Measurements from ENCODE around the gene HYAL2.

Gene HYAL2

GRCh38 chr3:50340448-50341329 lies 18.1 kb upstream of the HYAL2 start, which contains the start of gene RASSF1:
RASSF1 (minus strand) TSS chr3:50340836; CDS start chr3:50340805, 31 bp downstream.
- Histone ChIP-seq H3K9me3 (ENCODE audit: control insufficient read depth in 5 of 5, low read length in 5 of 5) (no peaks in the 10 kb centered on the region), H3K9ac (ENCODE audit: low read length in 5 of 5) (peak within 1 kb of the TSS in 4 of 5 donors; percentile 22 to 82 (median 38)), H3K27ac (ENCODE audit: low read depth, low read length) (peak within 1 kb of the TSS; percentile 13), H3K4me3 (ENCODE audit: low read depth in 1 of 5, low read length in 5 of 5) (peak within 1 kb of the TSS; percentile 71 to 76 (median 71)), H3K36me3 (ENCODE audit: control insufficient read depth in 5 of 5, insufficient read depth in 5 of 5, low read length in 5 of 5) (no peaks in the 10 kb centered on the region), H3K4me1 (ENCODE audit: control insufficient read depth in 5 of 5, insufficient read depth in 5 of 5, low read length in 5 of 5) (peaks cover 7 to 68% (median 62%) of the 10 kb centered on the region in 5 donors), H3K27me3 (ENCODE audit: control insufficient read depth in 5 of 5, insufficient read depth in 4 of 5, low read length in 5 of 5) (no peaks in the 10 kb centered on the region)

DNA sequence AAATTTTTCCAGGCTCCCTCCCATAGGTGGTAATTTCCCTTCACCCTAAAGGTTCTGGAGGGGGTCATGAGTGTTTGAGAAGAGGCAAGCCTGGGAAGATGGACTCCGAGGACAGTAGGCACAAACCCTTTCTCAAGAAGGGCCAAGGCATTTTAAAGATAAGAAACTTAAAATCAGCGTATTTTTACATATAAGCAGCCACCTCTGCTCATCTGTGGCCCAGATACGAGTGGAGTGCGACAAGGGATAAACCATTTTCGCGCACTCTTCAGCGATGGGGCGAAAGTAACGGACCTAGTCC lies 17.6 kb upstream of the HYAL2 start:
- no peaks in the 10 kb centered on the region for H3K36me3 ChIP-seq (ENCODE audit: control insufficient read depth in 5 of 5, insufficient read depth in 5 of 5, low read length in 5 of 5)
- H3K27me3 ChIP-seq (ENCODE audit: control insufficient read depth in 5 of 5, insufficient read depth in 4 of 5, low read length in 5 of 5), result no peaks in the 10 kb centered on the region
- H3K9me3 ChIP-seq (ENCODE audit: control insufficient read depth in 5 of 5, low read length in 5 of 5), result no peaks in the 10 kb centered on the region
- peak overlapping the region; percentile 58 to 72 (median 71) for H3K4me3 ChIP-seq (ENCODE audit: low read depth in 1 of 5, low read length in 5 of 5)
- H3K27ac ChIP-seq (ENCODE audit: low read depth, low read length), result peak overlapping the region; percentile 13
- peaks cover 7 to 67% (median 62%) of the 10 kb centered on the region in 5 donors for H3K4me1 ChIP-seq (ENCODE audit: control insufficient read depth in 5 of 5, insufficient read depth in 5 of 5, low read length in 5 of 5)
- peak overlapping the region in 4 of 5 donors; percentile 22 to 82 (median 38) for H3K9ac ChIP-seq (ENCODE audit: low read length in 5 of 5)

DNA sequence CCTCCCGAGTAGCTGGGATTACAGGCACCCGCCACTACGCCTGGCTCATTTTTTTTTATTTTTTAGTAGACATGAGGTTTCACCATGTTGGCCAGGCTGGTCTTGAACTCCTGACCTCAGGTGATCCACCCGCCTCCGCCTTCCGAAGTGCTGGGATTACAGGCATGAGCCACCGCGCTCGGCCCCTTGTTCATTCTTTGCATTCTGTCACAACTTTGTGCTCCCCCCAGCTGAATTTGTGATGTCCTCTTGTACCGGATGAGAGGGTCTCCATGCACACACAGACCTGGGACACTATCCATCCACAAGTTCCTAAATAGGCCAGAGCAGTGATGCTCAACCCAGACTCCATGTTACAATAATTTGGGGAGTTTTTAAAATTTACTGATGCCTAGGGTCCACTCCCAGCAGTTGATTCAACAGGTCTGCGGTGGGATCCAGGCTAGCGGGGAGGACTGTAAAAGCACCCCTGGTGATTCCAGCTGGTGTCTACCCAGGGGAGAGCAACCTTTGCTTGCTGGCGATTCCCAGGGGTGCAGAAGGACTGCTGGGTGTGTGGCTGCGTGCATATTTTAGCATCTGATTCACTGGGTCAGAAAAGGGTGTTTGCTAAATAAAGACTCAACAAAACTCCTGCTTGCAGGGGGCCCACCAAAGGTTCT lies 17.1 kb upstream of the HYAL2 start:
- no peaks in the 10 kb centered on the region for H3K9me3 ChIP-seq (ENCODE audit: control insufficient read depth in 5 of 5, low read length in 5 of 5)
- no peaks in the 10 kb centered on the region for H3K27me3 ChIP-seq (ENCODE audit: control insufficient read depth in 5 of 5, insufficient read depth in 4 of 5, low read length in 5 of 5)
- peak overlapping the region in 4 of 5 donors; percentile 22 to 82 (median 38) for H3K9ac ChIP-seq (ENCODE audit: low read length in 5 of 5)
- H3K36me3 ChIP-seq (ENCODE audit: control insufficient read depth in 5 of 5, insufficient read depth in 5 of 5, low read length in 5 of 5), result no peaks in the 10 kb centered on the region
- H3K4me1 ChIP-seq (ENCODE audit: control insufficient read depth in 5 of 5, insufficient read depth in 5 of 5, low read length in 5 of 5), result peaks cover 6 to 68% (median 65%) of the 10 kb centered on the region in 5 donors
- peak overlapping the region; percentile 58 to 72 (median 71) for H3K4me3 ChIP-seq (ENCODE audit: low read depth in 1 of 5, low read length in 5 of 5)
- H3K27ac ChIP-seq (ENCODE audit: low read depth, low read length), result peak overlapping the region; percentile 92

DNA sequence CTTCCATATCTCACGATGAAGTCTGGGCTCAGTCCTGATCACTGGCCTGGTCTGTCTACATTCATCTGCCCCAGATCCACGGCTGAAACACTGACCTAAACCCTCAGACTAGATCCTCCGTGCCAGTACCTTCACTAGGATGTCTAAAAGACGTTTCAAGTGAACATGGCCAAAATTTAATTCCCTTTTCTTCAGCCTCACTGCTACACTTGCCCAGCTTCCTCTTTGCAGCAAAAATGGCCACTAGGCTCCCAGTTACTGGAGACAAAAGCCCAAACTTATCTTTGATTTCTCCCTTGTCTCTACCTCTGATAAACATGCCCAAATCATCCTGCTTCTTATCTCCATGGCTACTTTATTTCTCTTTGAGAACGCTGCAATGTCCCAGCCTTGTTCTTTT lies 16.4 kb upstream of the HYAL2 start:
- Histone ChIP-seq H3K9me3 (ENCODE audit: control insufficient read depth in 5 of 5, low read length in 5 of 5) (no peaks in the 10 kb centered on the region), H3K4me1 (ENCODE audit: control insufficient read depth in 5 of 5, insufficient read depth in 5 of 5, low read length in 5 of 5) (peaks cover 10 to 75% (median 72%) of the 10 kb centered on the region in 5 donors), H3K27ac (ENCODE audit: low read depth, low read length) (peak overlapping the region; percentile 92), H3K9ac (ENCODE audit: low read length in 5 of 5) (peak overlapping the region in 3 of 5 donors; percentile 16 to 60 (median 16)), H3K36me3 (ENCODE audit: control insufficient read depth in 5 of 5, insufficient read depth in 5 of 5, low read length in 5 of 5) (no peaks in the 10 kb centered on the region), H3K4me3 (ENCODE audit: low read depth in 1 of 5, low read length in 5 of 5) (peak overlapping the region; percentile 14 to 86 (median 56)), H3K27me3 (ENCODE audit: control insufficient read depth in 5 of 5, insufficient read depth in 4 of 5, low read length in 5 of 5) (no peaks in the 10 kb centered on the region)

DNA sequence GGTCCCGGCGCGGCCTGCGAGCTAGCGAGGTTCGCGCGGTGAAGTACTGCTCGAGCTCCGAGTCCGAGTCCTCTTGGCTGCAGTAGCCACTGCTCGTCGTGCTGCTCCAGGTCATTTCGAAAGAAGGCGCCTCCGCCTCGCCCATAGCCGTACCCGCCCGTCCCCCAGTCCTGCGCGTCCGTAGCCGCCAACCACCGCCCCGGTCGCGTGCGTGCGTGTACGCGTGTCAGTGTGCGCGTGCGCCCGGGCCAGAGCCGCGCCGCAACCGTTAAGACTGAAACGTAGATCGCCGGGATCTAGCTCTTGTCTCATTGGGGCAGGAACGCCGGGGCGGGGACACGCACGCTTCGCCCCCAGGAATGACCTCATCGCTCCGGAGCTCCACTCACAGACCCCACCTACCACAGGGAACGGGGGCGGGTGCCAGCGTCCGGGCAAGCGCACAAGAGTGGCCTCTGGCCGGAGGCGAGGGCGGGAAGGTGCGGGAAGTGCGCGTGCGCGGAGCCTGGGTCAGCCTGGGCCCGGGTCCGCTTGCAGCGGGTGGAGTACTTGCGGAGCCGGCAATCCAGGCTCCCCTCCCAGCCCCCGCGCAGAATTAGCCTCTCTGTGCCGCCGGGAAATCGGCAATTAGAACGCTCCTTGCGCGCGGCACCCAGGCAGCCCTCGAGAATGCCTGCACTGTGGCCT lies 14.8 kb upstream of the HYAL2 start:
- Histone ChIP-seq H3K4me3 (ENCODE audit: low read depth in 1 of 5, low read length in 5 of 5) (peak overlapping the region; percentile 40 to 92 (median 85)), H3K9ac (ENCODE audit: low read length in 5 of 5) (peak overlapping the region in 4 of 5 donors; percentile 80 to 94 (median 87)), H3K4me1 (ENCODE audit: control insufficient read depth in 5 of 5, insufficient read depth in 5 of 5, low read length in 5 of 5) (peaks cover 17 to 86% (median 83%) of the 10 kb centered on the region in 5 donors), H3K27ac (ENCODE audit: low read depth, low read length) (peak overlapping the region; percentile 92), H3K36me3 (ENCODE audit: control insufficient read depth in 5 of 5, insufficient read depth in 5 of 5, low read length in 5 of 5) (peaks cover 0 to 4% (median under 1%) of the 10 kb centered on the region in 5 donors), H3K9me3 (ENCODE audit: control insufficient read depth in 5 of 5, low read length in 5 of 5) (no peaks in the 10 kb centered on the region), H3K27me3 (ENCODE audit: control insufficient read depth in 5 of 5, insufficient read depth in 4 of 5, low read length in 5 of 5) (no peaks in the 10 kb centered on the region)

DNA sequence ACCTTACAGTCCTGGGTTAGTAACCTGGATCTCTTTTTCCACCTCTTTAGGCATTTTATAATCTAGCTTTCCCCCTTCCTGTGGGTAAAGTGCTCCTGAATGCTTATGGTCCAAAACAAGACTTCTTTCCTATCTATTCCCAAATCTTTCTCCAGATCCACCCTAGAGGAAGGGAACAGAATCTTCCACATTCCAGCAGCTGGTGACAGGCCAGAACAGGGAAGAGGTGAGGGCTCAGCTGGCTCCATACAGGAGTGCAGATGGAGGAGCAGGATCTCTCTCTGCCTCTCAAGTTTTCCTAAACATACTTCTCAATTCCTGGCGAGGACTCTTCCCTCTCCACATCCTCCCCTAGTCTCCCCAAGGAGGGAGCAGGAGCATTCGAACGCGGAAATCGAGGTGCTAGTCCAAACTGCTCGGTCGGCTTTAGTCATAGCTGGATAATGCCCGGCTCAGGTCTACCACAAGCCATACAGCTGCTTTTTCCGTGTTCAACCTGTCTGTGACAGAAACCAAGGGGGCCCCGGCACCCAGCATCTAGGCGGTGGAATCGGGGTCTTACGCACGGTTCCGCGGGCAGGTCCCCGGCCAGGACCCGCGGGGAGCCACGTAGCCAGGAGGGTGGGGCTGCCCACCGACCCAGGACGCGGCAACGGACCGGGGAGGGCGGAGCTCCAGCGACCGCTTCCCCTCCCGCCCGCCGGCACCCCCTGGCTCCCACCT lies 14.1 kb upstream of the HYAL2 start:
- H3K27me3 ChIP-seq (ENCODE audit: control insufficient read depth in 5 of 5, insufficient read depth in 4 of 5, low read length in 5 of 5), result no peaks in the 10 kb centered on the region
- peaks cover 0 to 11% (median 7%) of the 10 kb centered on the region in 5 donors for H3K36me3 ChIP-seq (ENCODE audit: control insufficient read depth in 5 of 5, insufficient read depth in 5 of 5, low read length in 5 of 5)
- H3K4me3 ChIP-seq (ENCODE audit: low read depth in 1 of 5, low read length in 5 of 5), result peak overlapping the region; percentile 75 to 92 (median 86)
- peak overlapping the region; percentile 92 for H3K27ac ChIP-seq (ENCODE audit: low read depth, low read length)
- no peaks in the 10 kb centered on the region for H3K9me3 ChIP-seq (ENCODE audit: control insufficient read depth in 5 of 5, low read length in 5 of 5)
- peak overlapping the region; percentile 71 to 94 (median 92) for H3K9ac ChIP-seq (ENCODE audit: low read length in 5 of 5)
- peaks cover 17 to 85% (median 78%) of the 10 kb centered on the region in 5 donors for H3K4me1 ChIP-seq (ENCODE audit: control insufficient read depth in 5 of 5, insufficient read depth in 5 of 5, low read length in 5 of 5)

GRCh38 chr3:50334339-50335075 lies 12.0 kb upstream of the HYAL2 start:
- peaks cover 4 to 32% (median 28%) of the 10 kb centered on the region in 5 donors for H3K36me3 ChIP-seq (ENCODE audit: control insufficient read depth in 5 of 5, insufficient read depth in 5 of 5, low read length in 5 of 5)
- peak overlapping the region; percentile 23 to 53 (median 32) for H3K9ac ChIP-seq (ENCODE audit: low read length in 5 of 5)
- peak overlapping the region in 4 of 5 donors; percentile 0 to 50 (median 26) for H3K4me3 ChIP-seq (ENCODE audit: low read depth in 1 of 5, low read length in 5 of 5)
- peaks cover 17 to 64% (median 58%) of the 10 kb centered on the region in 5 donors for H3K4me1 ChIP-seq (ENCODE audit: control insufficient read depth in 5 of 5, insufficient read depth in 5 of 5, low read length in 5 of 5)
- no peaks in the 10 kb centered on the region for H3K27me3 ChIP-seq (ENCODE audit: control insufficient read depth in 5 of 5, insufficient read depth in 4 of 5, low read length in 5 of 5)
- H3K27ac ChIP-seq (ENCODE audit: low read depth, low read length), result peak overlapping the region; percentile 92
- H3K9me3 ChIP-seq (ENCODE audit: control insufficient read depth in 5 of 5, low read length in 5 of 5), result no peaks in the 10 kb centered on the region

DNA sequence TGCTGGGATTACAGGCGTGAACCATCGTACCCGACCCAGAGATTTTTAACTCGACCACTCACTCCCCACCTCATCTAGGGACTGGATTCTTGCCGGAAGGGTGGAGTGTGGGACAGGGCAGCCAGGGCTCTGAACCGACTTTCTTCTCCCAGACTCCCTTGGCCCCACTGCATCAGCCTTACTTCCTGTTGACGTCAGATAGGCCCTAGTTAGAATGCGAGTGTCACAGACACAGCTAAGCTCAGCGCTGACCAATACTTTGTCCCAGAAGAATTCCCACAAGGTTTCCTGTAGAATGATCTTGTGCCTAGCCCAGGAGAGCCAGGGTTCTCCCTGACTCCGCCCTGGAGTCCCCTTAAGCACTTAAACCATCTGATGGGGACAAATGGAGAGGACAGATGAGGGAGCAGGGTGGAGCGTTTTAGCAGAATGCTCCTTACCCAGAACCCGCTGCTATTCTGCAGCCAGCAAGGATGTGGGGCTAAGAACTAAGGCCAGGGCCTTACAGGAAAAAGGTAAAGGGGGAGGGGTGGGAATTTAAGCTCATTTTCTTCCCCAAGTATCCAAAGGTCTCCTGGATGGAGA lies 11.3 kb upstream of the HYAL2 start:
- Histone ChIP-seq H3K9ac (ENCODE audit: low read length in 5 of 5) (peak overlapping the region; percentile 23 to 53 (median 39)), H3K27me3 (ENCODE audit: control insufficient read depth in 5 of 5, insufficient read depth in 4 of 5, low read length in 5 of 5) (no peaks in the 10 kb centered on the region), H3K36me3 (ENCODE audit: control insufficient read depth in 5 of 5, insufficient read depth in 5 of 5, low read length in 5 of 5) (peaks cover 4 to 36% (median 31%) of the 10 kb centered on the region in 5 donors), H3K27ac (ENCODE audit: low read depth, low read length) (peak overlapping the region; percentile 92), H3K4me3 (ENCODE audit: low read depth in 1 of 5, low read length in 5 of 5) (peak overlapping the region in 3 of 5 donors; percentile 0 to 50 (median 16)), H3K4me1 (ENCODE audit: control insufficient read depth in 5 of 5, insufficient read depth in 5 of 5, low read length in 5 of 5) (peaks cover 17 to 58% (median 53%) of the 10 kb centered on the region in 5 donors), H3K9me3 (ENCODE audit: control insufficient read depth in 5 of 5, low read length in 5 of 5) (no peaks in the 10 kb centered on the region)
